ENCODE results near the gene CREB5.

DNA sequence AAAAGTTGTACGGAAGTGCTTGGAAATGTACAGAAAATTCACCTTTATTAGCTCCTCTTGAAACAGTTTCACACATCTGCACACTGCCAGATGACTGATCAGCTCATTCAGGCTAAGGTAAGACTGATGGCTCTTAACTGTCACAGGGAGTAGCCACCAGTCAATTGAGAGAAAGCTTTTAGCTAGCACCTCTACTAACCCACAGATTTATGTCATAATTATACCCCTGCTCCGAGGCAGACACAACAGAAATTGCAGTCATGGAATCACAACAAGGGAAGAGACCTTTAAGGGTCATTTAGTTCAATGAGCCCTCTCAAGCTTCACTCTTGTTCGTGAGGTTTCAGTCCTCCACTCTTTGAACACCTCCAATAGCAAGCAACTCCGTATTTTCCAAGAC, 310.4 kb downstream of the CREB5 start:
- TF ChIP-seq CTCF (IDR thresholded peaks at IDR 0.05) (no peak), POLR2A (IDR thresholded peaks at IDR 0.05) (no peak)
